Adrenal gland (tissue), 5 donors: ENCODE data around the gene HOXD9.

Experiments used
- POLR2A ChIP-seq, 2 donors: fragments of 450-650 bp; IDR thresholded peaks; one replicate each; pipeline ENCODE4 v1.6.1; 2017; ENCODE audit warnings: antibody characterized with exemption in 2 of 2, mild to moderate bottlenecking in 2 of 2, moderate library complexity in 1 of 2
- TF ChIP-seq, protein P1 (sequence below), 6 experiments: fragments of 450-650 bp in 4 of 6; fragments of 200-600 bp in 2 of 6; sonication (generic) in 1 of 6; IDR thresholded peaks; 1 replicate in 5 of 6; 2 replicates in 1 of 6; pipeline versions ENCODE4 v1.5.1 to v1.8.0; 2016 to 2021; ENCODE audit warnings: antibody characterized with exemption in 6 of 6, mild to moderate bottlenecking in 2 of 6, moderate library complexity in 1 of 6
- donor health status: DM: no; HTN: no; CAD: no.

DNA sequence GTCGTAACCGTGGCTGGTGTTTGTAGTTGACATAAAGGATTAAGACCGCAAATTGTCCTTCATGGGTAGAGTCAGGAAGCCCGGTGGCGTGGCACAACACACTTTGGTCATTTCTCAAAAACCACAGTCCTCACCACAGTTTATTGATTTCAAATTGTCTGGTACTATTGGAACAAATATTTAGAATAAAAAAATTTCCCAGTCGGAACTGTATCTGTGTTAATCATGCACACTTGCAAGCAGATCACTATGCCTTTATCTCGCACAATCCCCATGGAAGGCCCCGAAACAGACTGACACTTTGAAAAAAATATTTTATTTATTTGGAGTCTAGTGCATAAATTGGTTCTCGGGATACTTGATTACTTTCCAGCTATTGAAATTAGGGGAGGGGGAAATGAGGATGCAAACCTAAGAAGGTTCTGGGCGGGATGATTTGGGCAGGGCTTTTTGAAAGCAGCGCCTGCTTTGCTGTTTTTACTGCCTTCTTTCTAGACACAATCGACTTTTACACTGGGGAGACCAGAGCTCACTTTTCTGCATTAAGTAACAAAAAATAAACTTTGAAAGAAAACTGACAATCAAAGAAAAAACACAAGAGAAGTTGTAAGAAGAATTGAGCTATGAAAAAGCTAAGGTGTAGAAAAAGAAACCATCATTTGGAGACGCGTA is 50.5 kb downstream of the HOXD9 start:
- TF ChIP-seq, protein P1, sequence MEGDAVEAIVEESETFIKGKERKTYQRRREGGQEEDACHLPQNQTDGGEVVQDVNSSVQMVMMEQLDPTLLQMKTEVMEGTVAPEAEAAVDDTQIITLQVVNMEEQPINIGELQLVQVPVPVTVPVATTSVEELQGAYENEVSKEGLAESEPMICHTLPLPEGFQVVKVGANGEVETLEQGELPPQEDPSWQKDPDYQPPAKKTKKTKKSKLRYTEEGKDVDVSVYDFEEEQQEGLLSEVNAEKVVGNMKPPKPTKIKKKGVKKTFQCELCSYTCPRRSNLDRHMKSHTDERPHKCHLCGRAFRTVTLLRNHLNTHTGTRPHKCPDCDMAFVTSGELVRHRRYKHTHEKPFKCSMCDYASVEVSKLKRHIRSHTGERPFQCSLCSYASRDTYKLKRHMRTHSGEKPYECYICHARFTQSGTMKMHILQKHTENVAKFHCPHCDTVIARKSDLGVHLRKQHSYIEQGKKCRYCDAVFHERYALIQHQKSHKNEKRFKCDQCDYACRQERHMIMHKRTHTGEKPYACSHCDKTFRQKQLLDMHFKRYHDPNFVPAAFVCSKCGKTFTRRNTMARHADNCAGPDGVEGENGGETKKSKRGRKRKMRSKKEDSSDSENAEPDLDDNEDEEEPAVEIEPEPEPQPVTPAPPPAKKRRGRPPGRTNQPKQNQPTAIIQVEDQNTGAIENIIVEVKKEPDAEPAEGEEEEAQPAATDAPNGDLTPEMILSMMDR (IDR thresholded peaks at IDR 0.05): no peak
- TF ChIP-seq POLR2A (IDR thresholded peaks at IDR 0.05): no peak
